ENCODE data around the gene SRL.

- TF ChIP-seq CTCF (IDR thresholded peaks at IDR 0.05), result no peak
- TF ChIP-seq POLR2A (IDR thresholded peaks at IDR 0.05; ENCODE audit: low read depth), result no peak
- TF ChIP-seq POLR2AphosphoS5 (IDR thresholded peaks at IDR 0.05), result no peak
- TF ChIP-seq EP300 (IDR thresholded peaks at IDR 0.05), result no peak
These were observed 5.0 kb upstream of the SRL start for GRCh38 chr16:4246777-4247459.
